Fibroblast of lung (primary cell): ENCODE data around the gene ADAR. TPM values are rescaled to one million over a fixed set of nuclear protein-coding genes. Genes with fewer than 3 reads are reported as not detected.

Experiments
- DNase-seq, 2 donors: peaks; one replicate each; pipeline versions ENCODE4 v3.0.0 to v3.0.0-alpha.2; 2010; ENCODE audit warnings: low read depth in 2 of 2
- H2AFZ ChIP-seq: 2 replicates; pipeline ENCODE4 v1.5.1; 2012; ENCODE audit warnings: low read length, control low read depth, inconsistent platforms
- H3K27ac ChIP-seq: 2 replicates; pipeline ENCODE4 v1.5.1; 2011; ENCODE audit warnings: low read length, control low read depth; ENCODE audit not compliant: insufficient read depth
- H3K27me3 ChIP-seq: 2 replicates; pipeline ENCODE4 v1.5.1; 2011; ENCODE audit warnings: mild to moderate bottlenecking, low read length; ENCODE audit not compliant: control insufficient read depth, insufficient read depth
- H3K36me3 ChIP-seq: 2 replicates; pipeline ENCODE4 v1.5.1; 2011; ENCODE audit warnings: low read length; ENCODE audit not compliant: control insufficient read depth, insufficient read depth
- H3K4me1 ChIP-seq: 2 replicates; pipeline ENCODE4 v1.5.1; 2011; ENCODE audit warnings: low read length; ENCODE audit not compliant: control insufficient read depth, insufficient read depth; ENCODE audit errors: extremely low read depth
- H3K4me2 ChIP-seq: 2 replicates; pipeline ENCODE4 v1.5.1; 2011; ENCODE audit warnings: low read length, control low read depth; ENCODE audit not compliant: insufficient read depth; ENCODE audit errors: extremely low read depth
- H3K4me3 ChIP-seq, 4 experiments: fragments of 200-600 bp in 1 of 4; sonication (generic) in 1 of 4; replicated peaks in 1 of 4; 2 replicates each; pipeline ENCODE4 v1.5.1; 2011 to 2016; ENCODE audit warnings: low read length in 4 of 4, low read depth in 3 of 4, mild to moderate bottlenecking in 3 of 4, control low read depth in 2 of 4, inconsistent platforms in 1 of 4, mixed read lengths in 1 of 4; ENCODE audit not compliant: insufficient read depth in 1 of 4; ENCODE audit errors: control extremely low read depth in 1 of 4
- H3K79me2 ChIP-seq: 2 replicates; pipeline ENCODE4 v1.5.1; 2012; ENCODE audit warnings: mild to moderate bottlenecking, low read length, inconsistent platforms; ENCODE audit not compliant: control insufficient read depth, insufficient read depth
- H3K9ac ChIP-seq: 2 replicates; pipeline ENCODE4 v1.5.1; 2011; ENCODE audit warnings: mild to moderate bottlenecking, low read length, control low read depth; ENCODE audit not compliant: insufficient read depth
- H3K9me3 ChIP-seq: 2 replicates; pipeline ENCODE4 v1.5.1; 2012; ENCODE audit warnings: low read depth, low read length; ENCODE audit not compliant: control insufficient read depth, insufficient read depth
- H4K20me1 ChIP-seq: 2 replicates; pipeline ENCODE4 v1.5.1; 2011; ENCODE audit warnings: low read length; ENCODE audit not compliant: control insufficient read depth, insufficient read depth; ENCODE audit errors: extremely low read depth
- CTCF ChIP-seq, 2 donors: IDR thresholded peaks in 1 of 2; conservative IDR thresholded peaks in 1 of 2; 1 replicate in 1 of 2; 2 replicates in 1 of 2; pipeline ENCODE4 v1.5.1; 2011 to 2012; ENCODE audit warnings: low read length in 2 of 2, control low read depth in 1 of 2, inconsistent platforms in 1 of 2, low read depth in 1 of 2, mild to moderate bottlenecking in 1 of 2
- EZH2 ChIP-seq: IDR thresholded peaks from 2 replicates; pipeline ENCODE4 v1.5.1; 2012; ENCODE audit warnings: low read length, control low read depth, mild to moderate bottlenecking; ENCODE audit errors: missing control alignments
- polyA plus RNA-seq, 2 donors: library from polyadenylated mRNA; depleted of rRNA in 1 of 2; stranded (reverse) in 1 of 2; unstranded in 1 of 2; fragments of >200 nt; gene quantifications; 2 replicates each; pipeline ENCODE4 v1.2.1, GENCODE V29; 2011 to 2012; ENCODE audit warnings: missing spikeins in 1 of 2
- total RNA-seq: library from RNA; depleted of rRNA; stranded (reverse); fragments of >200 nt; gene quantifications from 2 replicates; pipeline ENCODE4 v1.2.1, GENCODE V29; 2014

Gene ADAR
- total and polyA plus RNA-seq, 2 donors (not counting 1 experiment from before 2014, with no cell fraction given), result 98.4 to 140 TPM

DNA sequence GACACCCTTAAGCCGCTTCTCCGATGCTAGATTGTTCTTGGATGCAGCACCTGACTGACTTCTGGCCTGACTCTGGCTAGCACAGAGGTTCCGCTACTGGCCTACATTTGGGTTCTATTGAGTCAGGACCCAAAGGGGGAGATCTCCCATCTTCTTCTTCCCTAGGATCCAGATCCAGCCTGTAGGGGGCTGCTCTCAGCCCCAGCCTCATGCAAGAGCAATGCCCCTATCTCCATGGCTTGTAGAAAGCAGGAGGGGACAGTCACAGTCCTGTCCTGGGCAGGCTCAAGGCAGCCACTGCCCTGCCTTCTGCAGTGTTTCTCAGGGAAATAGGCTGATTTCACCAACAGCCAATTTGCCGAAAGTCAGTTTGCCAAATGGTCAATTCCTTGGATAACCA, 6.3 kb upstream of the ADAR start:
- no peaks in the 10 kb centered on the region for H3K9me3 ChIP-seq
- H3K27ac ChIP-seq, result no peak overlapping the region
- no peak overlapping the region for H3K4me3 ChIP-seq
- no peak overlapping the region for H3K9ac ChIP-seq
- TF ChIP-seq EZH2 (no peak), CTCF (conservative IDR thresholded peaks at IDR 0.05 in 1 of 2, IDR thresholded peaks at IDR 0.05 in 1 of 2; ENCODE audit: low read depth in 1 of 2, low read length in 2 of 2) (no peak)
- no peak for DNase-seq
- no peak overlapping the region for H3K4me2 ChIP-seq
- no peaks in the 10 kb centered on the region for H4K20me1 ChIP-seq
- H3K36me3 ChIP-seq, result no peaks in the 10 kb centered on the region
- H3K4me1 ChIP-seq, result peaks cover 3% of the 10 kb centered on the region
- H3K79me2 ChIP-seq, result peaks cover 55% of the 10 kb centered on the region
- H3K27me3 ChIP-seq, result no peaks in the 10 kb centered on the region
- H2AFZ ChIP-seq, result no peak overlapping the region

GRCh38 chr1:154611150-154611862, 3.3 kb upstream of the ADAR start:
- Histone ChIP-seq H3K4me3 (no peak overlapping the region), H3K27ac (no peak overlapping the region), H4K20me1 (no peaks in the 10 kb centered on the region), H3K9me3 (no peaks in the 10 kb centered on the region), H3K9ac (no peak overlapping the region), H3K36me3 (no peaks in the 10 kb centered on the region), H3K27me3 (no peaks in the 10 kb centered on the region), H3K79me2 (peaks cover 57% of the 10 kb centered on the region), H3K4me1 (peaks cover 3% of the 10 kb centered on the region), H3K4me2 (no peak overlapping the region), H2AFZ (no peak overlapping the region)
- TF ChIP-seq EZH2 (no peak), CTCF (conservative IDR thresholded peaks at IDR 0.05 in 1 of 2, IDR thresholded peaks at IDR 0.05 in 1 of 2; ENCODE audit: low read depth in 1 of 2, low read length in 2 of 2) (no peak)
- no peak for DNase-seq

- H3K79me2 ChIP-seq, result peaks cover 61% of the 10 kb centered on the region
- no peaks in the 10 kb centered on the region for H3K27me3 ChIP-seq
- H3K4me2 ChIP-seq, result peak overlapping the region; percentile 70
- H3K27ac ChIP-seq, result peak overlapping the region; percentile 96
- peak in 1 of 2 donors; percentile 48 for DNase-seq
- H3K36me3 ChIP-seq, result no peaks in the 10 kb centered on the region
- no peak overlapping the region for H2AFZ ChIP-seq
- no peaks in the 10 kb centered on the region for H4K20me1 ChIP-seq
- H3K9me3 ChIP-seq, result no peaks in the 10 kb centered on the region
- H3K9ac ChIP-seq, result no peak overlapping the region
- peak overlapping the region in 1 of 4 experiments; percentile 77 for H3K4me3 ChIP-seq
- peaks cover 3% of the 10 kb centered on the region for H3K4me1 ChIP-seq
- TF ChIP-seq CTCF (conservative IDR thresholded peaks at IDR 0.05 in 1 of 2, IDR thresholded peaks at IDR 0.05 in 1 of 2; ENCODE audit: low read depth in 1 of 2, low read length in 2 of 2), result no peak
- TF ChIP-seq EZH2, result no peak
Observed at GRCh38 chr1:154609398-154610380, 1.7 kb upstream of the ADAR start.
